Suprapubic skin (tissue), 4 donors: ENCODE data around the gene DTX3L. TPM values are rescaled to one million over a fixed set of nuclear protein-coding genes. Genes with fewer than 3 reads are reported as not detected.

ENCODE experiments used
- DNase-seq, 2 donors: peaks; one replicate each; pipeline ENCODE4 v3.0.0-alpha.2; 2019; ENCODE audit warnings: low spot score in 2 of 2
- H3K27ac ChIP-seq: fragments of 200-600 bp; sonication (generic); one replicate; pipeline ENCODE4 v1.5.1; 2019
- H3K27me3 ChIP-seq: fragments of 200-600 bp; sonication (generic); one replicate; pipeline ENCODE4 v1.5.1; 2019
- H3K36me3 ChIP-seq: fragments of 200-600 bp; sonication (generic); one replicate; pipeline ENCODE4 v1.5.1; 2019
- H3K4me1 ChIP-seq: fragments of 200-600 bp; sonication (generic); one replicate; pipeline ENCODE4 v1.5.1; 2019
- H3K4me3 ChIP-seq: fragments of 200-600 bp; sonication (generic); one replicate; pipeline ENCODE4 v1.5.1; 2019; ENCODE audit warnings: mild to moderate bottlenecking
- H3K9me3 ChIP-seq: fragments of 200-600 bp; sonication (generic); one replicate; pipeline ENCODE4 v1.5.1; 2019
- EP300 ChIP-seq: sonication (generic); formaldehyde crosslinking; IDR thresholded peaks from one replicate; pipeline ENCODE4 v1.6.1; 2017; ENCODE audit warnings: antibody characterized with exemption
- POLR2A ChIP-seq, 2 donors: fragments of 450-650 bp; IDR thresholded peaks; one replicate each; pipeline ENCODE4 v1.6.1; 2017; ENCODE audit warnings: antibody characterized with exemption in 2 of 2, mild to moderate bottlenecking in 2 of 2, moderate library complexity in 2 of 2
- POLR2AphosphoS5 ChIP-seq, 3 donors: sonication (generic); formaldehyde crosslinking; IDR thresholded peaks; one replicate each; pipeline ENCODE4 v1.6.1; 2017; ENCODE audit warnings: antibody characterized with exemption in 3 of 3
- WGBS: methylation state at CpG from one replicate; pipeline ENCODE4 v1.1.5; 2018; 5-methylcytosine and 5-hydroxymethylcytosine counted together
- total RNA-seq, 4 donors: library from RNA; depleted of rRNA; stranded (reverse); fragments of >200 nt; gene quantifications; one replicate each; pipeline ENCODE4 v1.1.0, GENCODE V29; 2016
- TF ChIP-seq, protein P1 (sequence below), 2 donors: fragments of 200-600 bp in 1 of 2; fragments of 450-650 bp in 1 of 2; sonication (generic) in 1 of 2; IDR thresholded peaks; one replicate each; pipeline ENCODE4 v1.5.1; 2016 to 2019; ENCODE audit warnings: antibody characterized with exemption in 2 of 2, mild to moderate bottlenecking in 1 of 2, moderate library complexity in 1 of 2

Gene DTX3L
- total RNA-seq, 4 donors from 2014 or later, result 7.6 to 15.3 (median 12.7) TPM

DNA sequence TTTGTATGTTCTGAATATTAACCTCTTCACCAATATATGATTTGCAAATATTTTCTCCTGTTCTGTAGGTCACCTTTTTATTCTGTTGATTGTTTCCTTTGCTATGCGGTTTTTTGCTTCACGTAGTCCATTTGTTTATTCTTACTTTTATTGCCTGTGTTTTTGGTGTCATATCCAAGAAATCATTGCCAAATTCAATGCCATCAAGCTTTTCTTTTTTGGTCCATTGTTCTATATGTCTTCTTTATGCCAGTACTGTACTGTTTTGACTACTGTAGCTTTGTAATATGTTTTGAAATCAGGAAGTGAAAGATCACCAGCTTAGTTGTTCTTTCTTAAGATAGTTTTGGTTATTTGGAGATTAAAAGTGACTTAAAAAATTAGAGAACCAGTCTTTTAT, 17.5 kb downstream of the DTX3L start:
- 98% methylated on average over 2 of the region's 2 CpGs for WGBS
- peaks cover 20% of the 10 kb centered on the region for H3K9me3 ChIP-seq
- no peaks in the 10 kb centered on the region for H3K36me3 ChIP-seq
- peaks cover 6% of the 10 kb centered on the region for H3K4me1 ChIP-seq
- DNase-seq, result no peak
- no peaks in the 10 kb centered on the region for H3K27me3 ChIP-seq
- H3K27ac ChIP-seq, result no peak overlapping the region
- no peak overlapping the region for H3K4me3 ChIP-seq
- TF ChIP-seq POLR2AphosphoS5 (IDR thresholded peaks at IDR 0.05), result no peak
- TF ChIP-seq POLR2A (IDR thresholded peaks at IDR 0.05), result no peak
- TF ChIP-seq EP300, result no peak
- TF ChIP-seq, protein P1, sequence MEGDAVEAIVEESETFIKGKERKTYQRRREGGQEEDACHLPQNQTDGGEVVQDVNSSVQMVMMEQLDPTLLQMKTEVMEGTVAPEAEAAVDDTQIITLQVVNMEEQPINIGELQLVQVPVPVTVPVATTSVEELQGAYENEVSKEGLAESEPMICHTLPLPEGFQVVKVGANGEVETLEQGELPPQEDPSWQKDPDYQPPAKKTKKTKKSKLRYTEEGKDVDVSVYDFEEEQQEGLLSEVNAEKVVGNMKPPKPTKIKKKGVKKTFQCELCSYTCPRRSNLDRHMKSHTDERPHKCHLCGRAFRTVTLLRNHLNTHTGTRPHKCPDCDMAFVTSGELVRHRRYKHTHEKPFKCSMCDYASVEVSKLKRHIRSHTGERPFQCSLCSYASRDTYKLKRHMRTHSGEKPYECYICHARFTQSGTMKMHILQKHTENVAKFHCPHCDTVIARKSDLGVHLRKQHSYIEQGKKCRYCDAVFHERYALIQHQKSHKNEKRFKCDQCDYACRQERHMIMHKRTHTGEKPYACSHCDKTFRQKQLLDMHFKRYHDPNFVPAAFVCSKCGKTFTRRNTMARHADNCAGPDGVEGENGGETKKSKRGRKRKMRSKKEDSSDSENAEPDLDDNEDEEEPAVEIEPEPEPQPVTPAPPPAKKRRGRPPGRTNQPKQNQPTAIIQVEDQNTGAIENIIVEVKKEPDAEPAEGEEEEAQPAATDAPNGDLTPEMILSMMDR (IDR thresholded peaks at IDR 0.05), result no peak

DNA sequence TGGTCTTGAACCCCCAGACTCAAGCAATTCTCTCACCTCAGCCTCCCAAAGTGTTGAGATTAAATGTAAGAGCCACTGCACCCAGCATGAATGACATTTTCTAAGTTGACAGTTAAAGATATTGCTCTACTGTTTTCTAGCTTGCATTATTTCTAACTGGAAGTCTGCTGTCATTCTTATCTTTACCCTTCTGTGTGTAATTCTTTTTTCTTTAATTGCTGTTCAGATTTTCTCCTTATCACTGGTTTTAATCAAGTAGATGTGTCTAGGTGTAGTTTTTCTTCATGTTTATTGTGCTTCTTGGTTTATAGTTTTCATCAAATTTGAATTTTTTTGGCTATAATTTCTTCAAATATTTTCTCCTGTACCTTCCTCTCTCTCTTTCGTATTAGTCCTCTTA, 18.3 kb downstream of the DTX3L start:
- no peak for DNase-seq
- H3K9me3 ChIP-seq, result peaks cover 20% of the 10 kb centered on the region
- TF ChIP-seq POLR2AphosphoS5 (IDR thresholded peaks at IDR 0.05), result no peak
- no peak for TF ChIP-seq POLR2A (IDR thresholded peaks at IDR 0.05)
- TF ChIP-seq, protein P1 (IDR thresholded peaks at IDR 0.05), result no peak
- TF ChIP-seq EP300, result no peak
- H3K27me3 ChIP-seq, result no peaks in the 10 kb centered on the region
- peaks cover 4% of the 10 kb centered on the region for H3K4me1 ChIP-seq
- no peaks in the 10 kb centered on the region for H3K36me3 ChIP-seq
- H3K27ac ChIP-seq, result no peak overlapping the region
- WGBS, result 96% methylated on average over 1 of the region's 1 CpG
- H3K4me3 ChIP-seq, result no peak overlapping the region

DNA sequence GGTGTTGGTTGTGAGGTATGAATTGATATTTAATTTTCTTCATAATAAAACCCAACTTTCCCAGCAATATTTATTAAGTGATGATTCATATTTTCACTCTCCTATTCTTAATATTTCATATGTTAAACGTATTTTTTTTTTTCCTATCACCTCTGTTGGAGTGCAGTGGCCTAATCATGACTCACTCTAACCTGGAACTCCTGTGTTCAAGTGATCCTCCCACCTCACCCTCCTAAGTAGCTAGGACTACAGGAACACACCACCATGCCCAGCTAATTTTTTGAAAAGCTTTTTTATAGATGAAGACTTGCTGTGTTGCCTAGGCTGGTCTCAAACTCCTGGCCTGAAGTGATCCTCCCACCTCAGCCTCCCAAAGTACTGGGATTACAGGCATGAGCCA, 22.0 kb downstream of the DTX3L start:
- DNase-seq, result no peak
- Histone ChIP-seq H3K27ac (no peak overlapping the region), H3K27me3 (no peaks in the 10 kb centered on the region), H3K4me3 (no peak overlapping the region), H3K4me1 (no peaks in the 10 kb centered on the region), H3K36me3 (no peaks in the 10 kb centered on the region), H3K9me3 (peaks cover 20% of the 10 kb centered on the region)
- WGBS, result 59% methylated on average over 1 of the region's 1 CpG
- TF ChIP-seq POLR2A (IDR thresholded peaks at IDR 0.05) (no peak), POLR2AphosphoS5 (IDR thresholded peaks at IDR 0.05) (no peak), EP300 (no peak)
- TF ChIP-seq, protein P1 (IDR thresholded peaks at IDR 0.05), result no peak

DNA sequence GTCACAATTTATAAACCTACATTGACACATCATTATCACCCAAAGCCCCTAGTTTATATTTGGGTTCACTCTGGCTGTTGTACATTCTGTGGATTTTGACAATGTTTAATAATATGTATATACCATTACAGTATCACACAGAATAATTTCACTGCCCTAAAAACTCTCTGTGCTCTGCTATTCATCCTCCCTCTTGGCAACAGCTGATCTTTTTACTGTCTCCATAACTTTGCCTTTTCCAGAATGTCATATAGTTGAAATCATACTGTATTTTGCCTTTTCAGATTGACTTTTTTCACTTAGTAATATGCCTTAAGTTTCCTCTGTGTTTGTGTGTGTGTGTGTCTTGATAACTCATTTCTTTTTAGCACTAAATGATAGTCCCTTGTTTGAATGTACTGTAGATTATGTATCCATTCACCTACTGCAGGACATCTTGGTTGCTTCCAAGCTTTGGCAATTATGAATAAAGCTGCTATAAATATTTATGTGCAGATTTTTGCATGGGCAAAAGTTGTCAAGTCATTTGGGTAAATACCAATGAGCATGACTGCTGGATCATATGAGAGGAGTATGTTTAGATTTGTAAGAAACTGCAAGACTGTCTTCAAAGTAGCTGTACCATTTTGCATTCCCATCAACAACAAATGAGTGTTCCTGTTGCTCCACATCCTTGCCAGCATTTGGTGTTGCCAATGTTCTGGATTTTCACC, 22.8 kb downstream of the DTX3L start:
- Histone ChIP-seq H3K36me3 (no peaks in the 10 kb centered on the region), H3K4me1 (no peaks in the 10 kb centered on the region), H3K4me3 (no peak overlapping the region), H3K27me3 (no peaks in the 10 kb centered on the region), H3K9me3 (peaks cover 17% of the 10 kb centered on the region), H3K27ac (no peak overlapping the region)
- no peak for DNase-seq
- no peak for TF ChIP-seq POLR2AphosphoS5 (IDR thresholded peaks at IDR 0.05)
- TF ChIP-seq, protein P1 (IDR thresholded peaks at IDR 0.05), result no peak
- TF ChIP-seq EP300, result no peak

DNA sequence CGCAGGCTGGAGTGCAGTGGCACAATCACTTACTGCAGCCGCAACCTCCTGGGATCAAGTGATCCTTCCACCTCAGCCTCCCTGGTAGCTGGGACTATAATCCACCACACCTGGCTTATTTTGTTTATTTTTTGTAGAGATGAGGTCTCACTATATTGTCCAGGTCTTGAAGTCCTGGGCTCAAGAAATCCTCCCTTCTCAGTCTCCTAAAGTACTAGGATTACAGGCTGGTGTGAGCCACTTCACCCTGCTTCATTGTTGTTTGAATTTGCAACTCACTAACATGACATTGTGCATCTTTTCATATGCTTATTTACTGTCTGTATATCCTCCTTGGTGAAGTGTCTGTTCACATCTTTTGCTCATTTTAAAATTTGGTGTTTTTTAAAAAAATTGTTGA, 23.4 kb downstream of the DTX3L start:
- H3K9me3 ChIP-seq, result peaks cover 10% of the 10 kb centered on the region
- DNase-seq, result no peak
- TF ChIP-seq, protein P1 (IDR thresholded peaks at IDR 0.05), result no peak
- no peak overlapping the region for H3K27ac ChIP-seq
- no peaks in the 10 kb centered on the region for H3K4me1 ChIP-seq
- H3K4me3 ChIP-seq, result no peak overlapping the region
- H3K36me3 ChIP-seq, result no peaks in the 10 kb centered on the region
- H3K27me3 ChIP-seq, result no peaks in the 10 kb centered on the region
- WGBS, result 95% methylated on average over 1 of the region's 2 CpGs
